SK-N-SH treated with all-trans-retinoic acid at 6 μM for 48 hours (cell line): ENCODE measurements around the gene REXO4.

ENCODE experiments used
- ATAC-seq: fragments of 200-7000 bp; cut with Tn5 transposase; 3 replicates; pipeline ENCODE4 v1.9.1; 2020; ENCODE audit warnings: mild to moderate bottlenecking, moderate library complexity
- ARNTL ChIP-seq: fragments of 450-650 bp; formaldehyde crosslinking; IDR thresholded peaks from 2 replicates; pipeline ENCODE4 v1.5.0; 2020; ENCODE audit warnings: low read depth, mild to moderate bottlenecking, moderate library complexity, borderline replicate concordance
- BACH2 ChIP-seq: fragments of 250-450 bp; sonication (Bioruptor Pico); IDR thresholded peaks from 2 replicates; pipeline ENCODE4 v1.9.0; 2021; ENCODE audit warnings: mild to moderate bottlenecking, borderline replicate concordance
- ESRRG ChIP-seq: fragments of 250-450 bp; sonication (Bioruptor Pico); IDR thresholded peaks from 2 replicates; pipeline ENCODE4 v1.6.1; 2021; ENCODE audit warnings: mild to moderate bottlenecking
- ISL1 ChIP-seq: fragments of 250-450 bp; sonication (Bioruptor Pico); IDR thresholded peaks from 2 replicates; pipeline ENCODE4 v2.1.2; 2022; ENCODE audit warnings: mild to moderate bottlenecking, moderate library complexity
- OSR1 ChIP-seq: fragments of 250-450 bp; sonication (Bioruptor Pico); IDR thresholded peaks from 2 replicates; pipeline ENCODE4 v1.8.0; 2022; ENCODE audit warnings: moderate library complexity, mild to moderate bottlenecking, inconsistent platforms
- PPARA ChIP-seq: fragments of 250-450 bp; sonication (Bioruptor Pico); IDR thresholded peaks from 2 replicates; pipeline ENCODE4 v1.5.0; 2020; ENCODE audit warnings: mild to moderate bottlenecking, borderline replicate concordance
- RARB ChIP-seq: fragments of 250-450 bp; sonication (Bioruptor Pico); IDR thresholded peaks from 2 replicates; pipeline ENCODE4 v1.8.0; 2021; ENCODE audit warnings: mild to moderate bottlenecking, moderate library complexity
- SNAI2 ChIP-seq: fragments of 250-450 bp; sonication (Bioruptor Pico); IDR thresholded peaks from 2 replicates; pipeline ENCODE4 v1.5.0; 2020; ENCODE audit warnings: mild to moderate bottlenecking, moderate library complexity
- TCF4 ChIP-seq: fragments of 250-450 bp; sonication (Bioruptor Pico); IDR thresholded peaks from 2 replicates; pipeline ENCODE4 v1.8.0; 2021; ENCODE audit warnings: mild to moderate bottlenecking, moderate library complexity, borderline replicate concordance
- ZC3H10 ChIP-seq: fragments of 250-450 bp; sonication (Bioruptor Pico); IDR thresholded peaks from 2 replicates; pipeline ENCODE4 v1.5.1; 2021; ENCODE audit warnings: mild to moderate bottlenecking, moderate library complexity
- ZFP3 ChIP-seq: fragments of 250-450 bp; sonication (Bioruptor Pico); IDR thresholded peaks from 2 replicates; pipeline ENCODE4 v1.5.0; 2020; ENCODE audit warnings: mild to moderate bottlenecking, moderate library complexity
- ZFP30 ChIP-seq: fragments of 450-650 bp; formaldehyde crosslinking; IDR thresholded peaks from 2 replicates; pipeline ENCODE4 v1.5.0; 2022; ENCODE audit warnings: mild to moderate bottlenecking, moderate library complexity
- ZNF565 ChIP-seq: fragments of 450-650 bp; formaldehyde crosslinking; conservative IDR thresholded peaks from 2 replicates; pipeline ENCODE4 v1.5.0; 2020; ENCODE audit warnings: low read depth, mild to moderate bottlenecking, moderate library complexity
- ZNF70 ChIP-seq: fragments of 450-650 bp; formaldehyde crosslinking; IDR thresholded peaks from 2 replicates; pipeline ENCODE4 v1.5.0; 2020; ENCODE audit warnings: mild to moderate bottlenecking, moderate library complexity
- ZNF8 ChIP-seq: fragments of 450-650 bp; formaldehyde crosslinking; IDR thresholded peaks from 2 replicates; pipeline ENCODE4 v1.5.0; 2020; ENCODE audit warnings: mild to moderate bottlenecking, moderate library complexity
- TF ChIP-seq, protein P1 (sequence below): fragments of 250-450 bp; sonication (Bioruptor Pico); IDR thresholded peaks from 2 replicates; pipeline ENCODE4 v1.8.0; 2020; ENCODE audit warnings: mild to moderate bottlenecking, moderate library complexity, borderline replicate concordance
- TF ChIP-seq, protein P2 (sequence below): fragments of 250-450 bp; sonication (Bioruptor Pico); IDR thresholded peaks from 2 replicates; pipeline ENCODE4 v1.5.1; 2021; ENCODE audit warnings: mild to moderate bottlenecking, moderate library complexity
- TF ChIP-seq, protein P3 (sequence below): fragments of 250-450 bp; sonication (Bioruptor Pico); IDR thresholded peaks from 2 replicates; pipeline ENCODE4 v1.5.0; 2020; ENCODE audit warnings: mild to moderate bottlenecking, moderate library complexity
- TF ChIP-seq, protein P4 (sequence below): fragments of 250-450 bp; sonication (Bioruptor Pico); IDR thresholded peaks from 2 replicates; pipeline ENCODE4 v1.5.1; 2020; ENCODE audit warnings: low read depth, mild to moderate bottlenecking, moderate library complexity
- TF ChIP-seq, protein P5 (sequence below): fragments of 250-450 bp; sonication (Bioruptor Pico); IDR thresholded peaks from 2 replicates; pipeline ENCODE4 v1.8.0; 2021; ENCODE audit warnings: low read depth, mild to moderate bottlenecking, moderate library complexity, borderline replicate concordance

REXO4 gene

DNA sequence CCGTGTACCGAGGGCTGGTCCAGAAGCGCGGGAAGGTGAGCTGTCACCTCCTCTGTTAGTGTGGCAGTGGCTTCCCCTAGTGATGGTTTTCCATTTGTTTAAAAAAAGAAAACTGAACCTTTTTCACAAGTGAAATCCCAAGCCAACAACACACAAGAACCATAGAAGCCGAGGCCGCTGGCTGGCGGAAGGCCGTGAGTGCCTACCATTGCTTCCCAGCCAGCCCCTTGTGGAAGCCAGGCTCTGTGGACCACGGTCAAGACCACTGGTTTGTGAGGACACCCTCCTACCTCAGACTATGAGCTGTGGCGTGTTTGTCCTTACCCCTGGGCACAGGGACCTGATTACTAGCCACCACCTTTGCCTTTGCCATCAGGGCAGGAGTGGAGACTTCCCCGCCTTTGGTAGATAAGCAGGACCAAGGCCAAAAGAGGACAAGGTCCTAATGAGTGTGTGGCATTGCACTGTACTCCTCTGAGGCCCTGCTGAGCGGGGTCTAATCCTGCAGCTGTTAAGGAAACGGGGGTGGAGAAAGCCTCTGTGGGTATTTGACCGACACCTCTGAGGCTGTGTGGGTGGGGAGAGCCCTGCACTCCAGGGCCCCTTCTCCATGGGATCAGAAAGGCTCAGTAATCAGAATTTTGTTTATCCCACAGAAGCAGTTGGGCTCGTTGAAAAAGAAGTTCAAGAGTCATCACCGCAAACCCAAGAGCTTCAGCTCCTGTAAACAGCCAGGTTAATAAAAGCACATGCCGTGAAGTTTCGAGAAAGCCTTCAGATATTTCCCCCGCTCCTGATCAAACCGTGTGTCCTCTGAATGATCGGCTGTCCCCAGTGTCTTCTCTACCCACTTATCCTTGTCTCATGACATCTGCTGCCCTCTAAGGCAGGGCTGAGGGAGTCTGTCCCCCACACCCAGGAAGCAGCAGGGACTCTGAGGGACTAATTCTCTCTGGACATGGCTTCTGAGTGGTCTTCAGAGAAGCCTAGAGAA is 57.1 kb downstream of the REXO4 start (continued):
- TF ChIP-seq, protein P1, sequence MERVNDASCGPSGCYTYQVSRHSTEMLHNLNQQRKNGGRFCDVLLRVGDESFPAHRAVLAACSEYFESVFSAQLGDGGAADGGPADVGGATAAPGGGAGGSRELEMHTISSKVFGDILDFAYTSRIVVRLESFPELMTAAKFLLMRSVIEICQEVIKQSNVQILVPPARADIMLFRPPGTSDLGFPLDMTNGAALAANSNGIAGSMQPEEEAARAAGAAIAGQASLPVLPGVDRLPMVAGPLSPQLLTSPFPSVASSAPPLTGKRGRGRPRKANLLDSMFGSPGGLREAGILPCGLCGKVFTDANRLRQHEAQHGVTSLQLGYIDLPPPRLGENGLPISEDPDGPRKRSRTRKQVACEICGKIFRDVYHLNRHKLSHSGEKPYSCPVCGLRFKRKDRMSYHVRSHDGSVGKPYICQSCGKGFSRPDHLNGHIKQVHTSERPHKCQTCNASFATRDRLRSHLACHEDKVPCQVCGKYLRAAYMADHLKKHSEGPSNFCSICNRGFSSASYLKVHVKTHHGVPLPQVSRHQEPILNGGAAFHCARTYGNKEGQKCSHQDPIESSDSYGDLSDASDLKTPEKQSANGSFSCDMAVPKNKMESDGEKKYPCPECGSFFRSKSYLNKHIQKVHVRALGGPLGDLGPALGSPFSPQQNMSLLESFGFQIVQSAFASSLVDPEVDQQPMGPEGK (CRISPR knock-in tag), result no peak

DNA sequence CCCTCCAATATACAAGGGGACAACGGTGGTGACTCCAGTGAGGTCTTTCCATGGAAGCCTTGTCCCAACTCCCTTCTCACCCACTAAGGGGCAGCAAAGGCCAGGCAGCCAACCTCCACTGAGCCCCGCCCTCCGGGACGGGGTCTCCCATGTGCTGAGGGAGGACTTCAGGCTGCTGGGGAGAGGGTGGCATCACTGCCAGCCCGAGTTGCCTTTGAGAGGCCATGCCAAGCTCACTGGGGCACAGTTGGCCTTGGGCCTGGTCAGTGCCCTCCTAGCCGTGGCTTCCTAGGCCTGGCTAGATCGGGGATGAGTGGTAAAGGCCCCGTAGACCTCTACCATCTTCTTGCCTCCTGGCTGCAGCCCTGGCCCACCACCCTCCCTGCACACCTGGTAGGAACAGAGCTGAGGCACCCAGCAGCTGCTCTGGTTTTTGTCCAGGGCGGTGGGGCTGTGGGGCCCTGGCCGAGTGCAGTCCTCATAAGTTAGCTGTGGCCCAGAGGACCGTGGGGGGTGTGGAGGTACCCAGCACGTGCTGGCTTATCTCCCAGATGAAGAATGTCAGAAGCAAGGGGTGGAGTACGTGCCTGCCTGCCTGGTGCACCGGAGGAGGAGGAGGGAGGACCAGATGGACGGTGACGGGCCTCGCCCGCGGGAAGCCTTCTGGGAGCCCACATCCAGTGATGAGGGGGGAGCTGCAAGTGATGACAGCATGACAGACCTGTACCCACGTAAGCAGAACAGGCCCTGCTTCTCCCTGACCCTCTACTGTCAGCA is 58.2 kb downstream of the REXO4 start:
- no peak for TF ChIP-seq TCF4 (CRISPR knock-in tag)
- TF ChIP-seq, protein P1 (CRISPR knock-in tag), result no peak
- no peak for TF ChIP-seq ZNF8 (CRISPR knock-in tag)
- peak; percentile 3; the same call in 1 of the 3 replicates for ATAC-seq

DNA sequence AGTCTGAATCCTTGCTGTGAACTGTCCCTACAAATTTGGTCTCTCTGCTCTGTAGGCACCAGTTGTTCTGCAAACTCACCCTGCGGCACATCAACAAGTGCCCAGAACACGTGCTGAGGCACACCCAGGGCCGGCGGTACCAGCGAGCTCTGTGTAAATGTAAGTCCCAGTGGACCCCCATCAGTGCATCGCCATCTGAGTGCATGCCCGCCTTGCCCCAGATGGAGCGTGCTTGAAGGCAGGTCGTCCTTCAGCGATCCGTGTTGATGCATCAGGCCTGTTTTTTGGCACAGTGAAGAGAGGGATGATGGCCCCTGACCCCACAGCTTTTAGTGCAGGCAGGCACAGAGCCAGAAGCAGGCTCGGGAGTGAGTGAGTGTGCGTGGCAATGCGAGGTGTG is 60.2 kb downstream of the REXO4 start:
- no peak for ATAC-seq
- TF ChIP-seq ZNF8 (CRISPR knock-in tag) (no peak), ESRRG (CRISPR knock-in tag) (no peak), ZFP3 (CRISPR knock-in tag) (no peak), ZC3H10 (CRISPR knock-in tag) (no peak), PPARA (CRISPR knock-in tag) (no peak), SNAI2 (CRISPR knock-in tag) (no peak), ZFP30 (CRISPR knock-in tag) (no peak), OSR1 (no peak), RARB (no peak), BACH2 (CRISPR knock-in tag) (no peak), TCF4 (CRISPR knock-in tag) (no peak), ISL1 (CRISPR knock-in tag) (no peak), ARNTL (CRISPR knock-in tag) (no peak), ZNF565 (CRISPR knock-in tag) (no peak), ZNF70 (CRISPR knock-in tag) (no peak)
- TF ChIP-seq, protein P1 (CRISPR knock-in tag), result no peak
- TF ChIP-seq, protein P2, sequence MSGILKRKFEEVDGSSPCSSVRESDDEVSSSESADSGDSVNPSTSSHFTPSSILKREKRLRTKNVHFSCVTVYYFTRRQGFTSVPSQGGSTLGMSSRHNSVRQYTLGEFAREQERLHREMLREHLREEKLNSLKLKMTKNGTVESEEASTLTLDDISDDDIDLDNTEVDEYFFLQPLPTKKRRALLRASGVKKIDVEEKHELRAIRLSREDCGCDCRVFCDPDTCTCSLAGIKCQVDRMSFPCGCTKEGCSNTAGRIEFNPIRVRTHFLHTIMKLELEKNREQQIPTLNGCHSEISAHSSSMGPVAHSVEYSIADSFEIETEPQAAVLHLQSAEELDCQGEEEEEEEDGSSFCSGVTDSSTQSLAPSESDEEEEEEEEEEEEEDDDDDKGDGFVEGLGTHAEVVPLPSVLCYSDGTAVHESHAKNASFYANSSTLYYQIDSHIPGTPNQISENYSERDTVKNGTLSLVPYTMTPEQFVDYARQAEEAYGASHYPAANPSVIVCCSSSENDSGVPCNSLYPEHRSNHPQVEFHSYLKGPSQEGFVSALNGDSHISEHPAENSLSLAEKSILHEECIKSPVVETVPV (CRISPR knock-in tag), result no peak
- TF ChIP-seq, protein P3, sequence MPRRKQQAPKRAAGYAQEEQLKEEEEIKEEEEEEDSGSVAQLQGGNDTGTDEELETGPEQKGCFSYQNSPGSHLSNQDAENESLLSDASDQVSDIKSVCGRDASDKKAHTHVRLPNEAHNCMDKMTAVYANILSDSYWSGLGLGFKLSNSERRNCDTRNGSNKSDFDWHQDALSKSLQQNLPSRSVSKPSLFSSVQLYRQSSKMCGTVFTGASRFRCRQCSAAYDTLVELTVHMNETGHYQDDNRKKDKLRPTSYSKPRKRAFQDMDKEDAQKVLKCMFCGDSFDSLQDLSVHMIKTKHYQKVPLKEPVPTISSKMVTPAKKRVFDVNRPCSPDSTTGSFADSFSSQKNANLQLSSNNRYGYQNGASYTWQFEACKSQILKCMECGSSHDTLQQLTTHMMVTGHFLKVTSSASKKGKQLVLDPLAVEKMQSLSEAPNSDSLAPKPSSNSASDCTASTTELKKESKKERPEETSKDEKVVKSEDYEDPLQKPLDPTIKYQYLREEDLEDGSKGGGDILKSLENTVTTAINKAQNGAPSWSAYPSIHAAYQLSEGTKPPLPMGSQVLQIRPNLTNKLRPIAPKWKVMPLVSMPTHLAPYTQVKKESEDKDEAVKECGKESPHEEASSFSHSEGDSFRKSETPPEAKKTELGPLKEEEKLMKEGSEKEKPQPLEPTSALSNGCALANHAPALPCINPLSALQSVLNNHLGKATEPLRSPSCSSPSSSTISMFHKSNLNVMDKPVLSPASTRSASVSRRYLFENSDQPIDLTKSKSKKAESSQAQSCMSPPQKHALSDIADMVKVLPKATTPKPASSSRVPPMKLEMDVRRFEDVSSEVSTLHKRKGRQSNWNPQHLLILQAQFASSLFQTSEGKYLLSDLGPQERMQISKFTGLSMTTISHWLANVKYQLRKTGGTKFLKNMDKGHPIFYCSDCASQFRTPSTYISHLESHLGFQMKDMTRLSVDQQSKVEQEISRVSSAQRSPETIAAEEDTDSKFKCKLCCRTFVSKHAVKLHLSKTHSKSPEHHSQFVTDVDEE (CRISPR knock-in tag), result no peak
- TF ChIP-seq, protein P4, sequence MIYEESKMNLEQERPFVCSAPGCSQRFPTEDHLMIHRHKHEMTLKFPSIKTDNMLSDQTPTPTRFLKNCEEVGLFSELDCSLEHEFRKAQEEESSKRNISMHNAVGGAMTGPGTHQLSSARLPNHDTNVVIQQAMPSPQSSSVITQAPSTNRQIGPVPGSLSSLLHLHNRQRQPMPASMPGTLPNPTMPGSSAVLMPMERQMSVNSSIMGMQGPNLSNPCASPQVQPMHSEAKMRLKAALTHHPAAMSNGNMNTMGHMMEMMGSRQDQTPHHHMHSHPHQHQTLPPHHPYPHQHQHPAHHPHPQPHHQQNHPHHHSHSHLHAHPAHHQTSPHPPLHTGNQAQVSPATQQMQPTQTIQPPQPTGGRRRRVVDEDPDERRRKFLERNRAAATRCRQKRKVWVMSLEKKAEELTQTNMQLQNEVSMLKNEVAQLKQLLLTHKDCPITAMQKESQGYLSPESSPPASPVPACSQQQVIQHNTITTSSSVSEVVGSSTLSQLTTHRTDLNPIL (CRISPR knock-in tag), result no peak
- TF ChIP-seq, protein P5, sequence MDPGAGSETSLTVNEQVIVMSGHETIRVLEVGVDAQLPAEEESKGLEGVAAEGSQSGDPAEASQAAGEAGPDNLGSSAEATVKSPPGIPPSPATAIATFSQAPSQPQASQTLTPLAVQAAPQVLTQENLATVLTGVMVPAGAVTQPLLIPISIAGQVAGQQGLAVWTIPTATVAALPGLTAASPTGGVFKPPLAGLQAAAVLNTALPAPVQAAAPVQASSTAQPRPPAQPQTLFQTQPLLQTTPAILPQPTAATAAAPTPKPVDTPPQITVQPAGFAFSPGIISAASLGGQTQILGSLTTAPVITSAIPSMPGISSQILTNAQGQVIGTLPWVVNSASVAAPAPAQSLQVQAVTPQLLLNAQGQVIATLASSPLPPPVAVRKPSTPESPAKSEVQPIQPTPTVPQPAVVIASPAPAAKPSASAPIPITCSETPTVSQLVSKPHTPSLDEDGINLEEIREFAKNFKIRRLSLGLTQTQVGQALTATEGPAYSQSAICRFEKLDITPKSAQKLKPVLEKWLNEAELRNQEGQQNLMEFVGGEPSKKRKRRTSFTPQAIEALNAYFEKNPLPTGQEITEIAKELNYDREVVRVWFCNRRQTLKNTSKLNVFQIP (CRISPR knock-in tag), result no peak
